ENCODE data around the gene GUCY2D. TPM values are rescaled to one million over a fixed set of nuclear protein-coding genes. Genes with fewer than 3 reads are reported as not detected.

Gene GUCY2D
- total and polyA plus RNA-seq, 12 donors: not detected

- H3K36me3 ChIP-seq (replicated peaks in 1 of 2): no peaks in the 10 kb centered on the region
- no peaks in the 10 kb centered on the region for H3K9me3 ChIP-seq (replicated peaks in 1 of 3)
- no peak for DNase-seq
- intact Hi-C loops (cut with DNase I): no loop called here
- peak overlapping the region in 1 of 4 donors; percentile 27 for H3K4me3 ChIP-seq
- no peak overlapping the region for H3K27ac ChIP-seq
- no peak for TF ChIP-seq POLR2A (IDR thresholded peaks at IDR 0.05)
- TF ChIP-seq, protein P1, sequence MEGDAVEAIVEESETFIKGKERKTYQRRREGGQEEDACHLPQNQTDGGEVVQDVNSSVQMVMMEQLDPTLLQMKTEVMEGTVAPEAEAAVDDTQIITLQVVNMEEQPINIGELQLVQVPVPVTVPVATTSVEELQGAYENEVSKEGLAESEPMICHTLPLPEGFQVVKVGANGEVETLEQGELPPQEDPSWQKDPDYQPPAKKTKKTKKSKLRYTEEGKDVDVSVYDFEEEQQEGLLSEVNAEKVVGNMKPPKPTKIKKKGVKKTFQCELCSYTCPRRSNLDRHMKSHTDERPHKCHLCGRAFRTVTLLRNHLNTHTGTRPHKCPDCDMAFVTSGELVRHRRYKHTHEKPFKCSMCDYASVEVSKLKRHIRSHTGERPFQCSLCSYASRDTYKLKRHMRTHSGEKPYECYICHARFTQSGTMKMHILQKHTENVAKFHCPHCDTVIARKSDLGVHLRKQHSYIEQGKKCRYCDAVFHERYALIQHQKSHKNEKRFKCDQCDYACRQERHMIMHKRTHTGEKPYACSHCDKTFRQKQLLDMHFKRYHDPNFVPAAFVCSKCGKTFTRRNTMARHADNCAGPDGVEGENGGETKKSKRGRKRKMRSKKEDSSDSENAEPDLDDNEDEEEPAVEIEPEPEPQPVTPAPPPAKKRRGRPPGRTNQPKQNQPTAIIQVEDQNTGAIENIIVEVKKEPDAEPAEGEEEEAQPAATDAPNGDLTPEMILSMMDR (IDR thresholded peaks at IDR 0.05): no peak
- H3K4me1 ChIP-seq (replicated peaks in 1 of 2): peaks cover 12 to 16% of the 10 kb centered on the region in 2 donors
- 59 to 81% (median 66%) methylated on average over 18 to 44 of the region's 44 CpGs for WGBS, 4 donors
- H3K27me3 ChIP-seq: peaks cover 26% of the 10 kb centered on the region
Observed at GRCh38 chr17:8015236-8015956, 13.0 kb downstream of the GUCY2D start.

- H3K4me1 ChIP-seq (replicated peaks in 1 of 2): peaks cover 12 to 16% of the 10 kb centered on the region in 2 donors
- TF ChIP-seq POLR2A (IDR thresholded peaks at IDR 0.05): no peak
- TF ChIP-seq, protein P1 (IDR thresholded peaks at IDR 0.05): no peak
- 2 to 3% (median 3%) methylated on average over 8 to 46 of the region's 46 CpGs; no CpG with 5 or more reads in 1 of the 4 donors for WGBS, 4 donors
- intact Hi-C loops (cut with DNase I): no loop called here
- H3K27me3 ChIP-seq: peaks cover 26% of the 10 kb centered on the region
- H3K27ac ChIP-seq: no peak overlapping the region
- peak overlapping the region in 2 of 4 donors; percentile 1 to 27 for H3K4me3 ChIP-seq
- no peaks in the 10 kb centered on the region for H3K9me3 ChIP-seq (replicated peaks in 1 of 3)
- no peaks in the 10 kb centered on the region for H3K36me3 ChIP-seq (replicated peaks in 1 of 2)
- DNase-seq: no peak
Observed at GRCh38 chr17:8015957-8016631, 13.7 kb downstream of the GUCY2D start.

DNA sequence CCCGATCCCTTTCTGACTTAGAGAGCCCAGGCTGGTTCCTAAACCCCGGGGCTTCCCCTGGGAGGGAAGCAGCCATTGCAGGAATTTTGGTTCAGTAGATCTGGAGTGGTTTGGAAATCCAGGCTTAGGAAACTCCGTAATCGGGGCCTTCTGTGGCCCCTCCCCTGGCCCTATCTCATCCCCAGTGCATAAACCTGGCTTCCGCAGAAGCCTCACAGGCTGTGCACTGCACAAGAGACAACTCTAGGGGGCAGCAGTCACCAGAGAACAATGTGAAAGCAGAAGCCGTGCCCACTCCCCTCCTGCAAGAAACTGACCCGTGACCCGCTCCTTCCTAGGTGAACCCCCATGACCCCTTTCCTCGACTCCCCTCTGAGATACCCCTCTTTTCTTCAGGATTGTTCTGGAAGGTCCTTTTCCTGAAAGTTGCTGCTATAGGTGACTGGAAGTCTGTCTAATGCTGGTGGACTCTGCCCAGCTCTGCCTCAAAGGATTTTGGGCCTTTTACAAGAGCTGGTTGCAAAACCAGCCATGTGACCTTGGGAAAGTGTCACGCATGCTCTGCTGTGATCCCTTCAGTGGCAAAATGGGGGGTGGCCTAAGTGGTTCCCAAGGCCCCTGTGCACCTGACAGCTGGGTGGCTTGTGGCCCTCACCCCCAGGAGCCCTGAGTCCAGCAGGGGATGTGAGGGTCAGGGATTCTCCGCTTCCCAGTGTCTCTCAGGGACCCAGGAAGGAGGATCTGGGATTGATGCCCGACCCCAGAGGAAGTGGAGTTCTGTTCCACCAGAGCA is 14.4 kb downstream of the GUCY2D start:
- Histone ChIP-seq H3K4me1 (replicated peaks in 1 of 2) (peaks cover 12 to 16% of the 10 kb centered on the region in 2 donors), H3K9me3 (replicated peaks in 1 of 3) (no peaks in the 10 kb centered on the region), H3K36me3 (replicated peaks in 1 of 2) (no peaks in the 10 kb centered on the region), H3K27ac (peak overlapping the region in 1 of 5 donors; percentile 45), H3K27me3 (peaks cover 26% of the 10 kb centered on the region), H3K4me3 (peak overlapping the region in 2 of 4 donors; percentile 1 to 27)
- TF ChIP-seq, protein P1 (IDR thresholded peaks at IDR 0.05): peak; percentile 21 to 58 (median 50)
- TF ChIP-seq POLR2A (IDR thresholded peaks at IDR 0.05): no peak
- intact Hi-C loops (cut with DNase I): no loop called here
- WGBS, 4 donors: 29 to 44% (median 35%) methylated on average over 7 to 12 of the region's 12 CpGs
- peak; percentile 49 to 72 (median 64) for DNase-seq

- 69 to 81% (median 75%) methylated on average over 3 of the region's 3 CpGs for WGBS, 4 donors
- H3K4me1 ChIP-seq (replicated peaks in 1 of 2): peaks cover 12 to 16% of the 10 kb centered on the region in 2 donors
- no peaks in the 10 kb centered on the region for H3K36me3 ChIP-seq (replicated peaks in 1 of 2)
- TF ChIP-seq, protein P1 (IDR thresholded peaks at IDR 0.05): no peak
- no peak for TF ChIP-seq POLR2A (IDR thresholded peaks at IDR 0.05)
- no peaks in the 10 kb centered on the region for H3K9me3 ChIP-seq (replicated peaks in 1 of 3)
- H3K4me3 ChIP-seq: no peak overlapping the region
- no peak for DNase-seq
- no peak overlapping the region for H3K27ac ChIP-seq
- peaks cover 15% of the 10 kb centered on the region for H3K27me3 ChIP-seq
- intact Hi-C loops (cut with DNase I): no loop called here
Observed at GRCh38 chr17:8018436-8018835, 16.0 kb downstream of the GUCY2D start.
